Gastrocnemius medialis (tissue), 4 donors: ENCODE data around the gene TAS2R3. TPM values are rescaled to one million over a fixed set of nuclear protein-coding genes. Genes with fewer than 3 reads are reported as not detected.

Source experiments
- ATAC-seq, 2 donors: fragments of 150-250 bp; one replicate each; pipeline ENCODE4 v1.9.1; 2016
- DNase-seq, 2 donors: peaks; one replicate each; pipeline ENCODE4 v3.0.0-alpha.2; 2019
- H3K27ac ChIP-seq, 4 donors: fragments of 200-600 bp; sonication (generic); 1 replicate in 1 of 4; 2 replicates in 3 of 4; pipeline ENCODE4 v1.5.1; 2016 to 2018; ENCODE audit warnings: mild to moderate bottlenecking in 2 of 4, moderate library complexity in 1 of 4
- H3K27me3 ChIP-seq, 3 donors: fragments of 200-600 bp; sonication (generic) in 2 of 3; 1 replicate in 1 of 3; 2 replicates in 2 of 3; pipeline versions ENCODE4 v1.5.1 to v1.6.0; 2016 to 2019; ENCODE audit warnings: mild to moderate bottlenecking in 1 of 3, moderate library complexity in 1 of 3
- H3K36me3 ChIP-seq, 2 donors: fragments of 200-600 bp; sonication (generic) in 1 of 2; one replicate each; pipeline ENCODE4 v1.5.1; 2017 to 2018
- H3K4me1 ChIP-seq, 2 donors: fragments of 200-600 bp; sonication (generic) in 1 of 2; one replicate each; pipeline ENCODE4 v1.5.1; 2016 to 2017; ENCODE audit warnings: mild to moderate bottlenecking in 2 of 2
- H3K4me3 ChIP-seq, 4 donors: fragments of 200-600 bp; sonication (generic) in 3 of 4; 1 replicate in 1 of 4; 2 replicates in 3 of 4; pipeline ENCODE4 v1.5.1; 2016 to 2019; ENCODE audit warnings: mild to moderate bottlenecking in 2 of 4
- H3K9me3 ChIP-seq, 3 donors: fragments of 200-600 bp; sonication (generic) in 2 of 3; 1 replicate in 1 of 3; 2 replicates in 2 of 3; pipeline ENCODE4 v1.5.1; 2016 to 2019
- POLR2A ChIP-seq, 2 donors: fragments of 450-650 bp; IDR thresholded peaks; one replicate each; pipeline ENCODE4 v1.6.1; 2017; ENCODE audit warnings: antibody characterized with exemption in 2 of 2, mild to moderate bottlenecking in 2 of 2, moderate library complexity in 2 of 2
- in situ Hi-C, 4 donors: fragments of 200-750 bp; cut with MboI; loops; one replicate each; pipeline versions ENCODE4 v1.15.0 to v1.8.0; 2017; ENCODE audit warnings: low sequenced_read_pairs in 4 of 4
- intact Hi-C: fragments of 100-400 bp; cut with DNase I; formaldehyde crosslinking; loops from one replicate; pipeline ENCODE4 v1.15.1; 2023; ENCODE audit warnings: low total_unique reads
- total RNA-seq, 4 donors: library from RNA; depleted of rRNA; stranded (reverse); fragments of >200 nt; gene quantifications; one replicate each; pipeline versions ENCODE4 v1.1.0 to v1.2.3, GENCODE V29; 2016
- TF ChIP-seq, protein P1 (sequence below), 5 experiments: fragments of 450-650 bp in 3 of 5; fragments of 200-600 bp in 2 of 5; sonication (generic) in 2 of 5; IDR thresholded peaks in 4 of 5; conservative IDR thresholded peaks in 1 of 5; 1 replicate in 4 of 5; 2 replicates in 1 of 5; pipeline ENCODE4 v1.5.1; 2016 to 2019; ENCODE audit warnings: antibody characterized with exemption in 5 of 5, mild to moderate bottlenecking in 3 of 5, moderate library complexity in 3 of 5

Gene TAS2R3
- total RNA-seq, 4 donors from 2014 or later = 0.75 to 0.92 TPM; not detected in 2

GRCh38 chr7:141776374-141776773 lies 12.5 kb downstream of the TAS2R3 start, which contains the start of gene TAS2R4:
TSS of gene TAS2R4 (plus strand) at chr7:141776674. CDS start at chr7:141778489, 1,815 bp downstream.
- in situ Hi-C loops = no loop called here
- no peaks in the 10 kb centered on the region for H3K36me3 ChIP-seq

DNA sequence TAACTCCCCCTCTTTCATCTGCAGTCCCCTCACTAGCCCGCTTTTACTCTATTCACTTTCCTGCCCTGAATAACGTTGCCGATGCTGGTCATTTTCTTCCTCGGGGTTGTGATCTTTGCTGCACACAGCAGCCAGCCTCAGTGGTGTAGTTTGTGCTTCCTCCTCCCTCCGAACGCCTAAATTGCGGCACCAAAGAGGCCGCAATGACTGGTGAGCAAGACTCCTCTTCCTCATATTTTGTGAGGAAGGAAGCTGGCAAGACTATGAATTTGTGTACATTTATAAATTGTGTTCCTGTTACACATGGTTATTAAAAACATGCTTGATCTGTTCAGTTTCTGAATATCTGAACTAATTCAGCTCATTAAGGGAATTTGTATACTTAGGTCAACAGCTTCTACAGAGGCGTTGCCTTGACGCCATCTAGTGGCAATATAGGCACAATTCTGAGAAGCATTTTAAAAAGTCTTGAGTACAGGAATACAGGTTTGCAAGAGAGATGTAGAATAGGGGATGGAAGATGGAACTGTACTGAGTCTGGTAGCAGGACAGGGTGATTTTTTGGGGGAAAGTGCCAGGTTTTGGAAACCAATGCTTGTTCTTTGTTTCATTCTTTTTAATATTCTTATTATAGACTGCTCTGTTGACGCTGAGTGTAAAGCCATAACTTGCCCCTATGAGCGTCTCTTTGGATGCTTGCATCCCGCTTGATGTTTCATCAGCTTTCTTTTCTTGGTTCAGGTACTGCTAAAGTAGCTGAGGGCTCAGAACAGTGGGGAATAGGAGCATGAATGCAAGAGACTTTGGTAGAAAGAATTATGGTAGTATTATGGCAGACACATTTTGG lies 22.0 kb downstream of the TAS2R3 start:
- Histone ChIP-seq H3K9me3 (no peaks in the 10 kb centered on the region), H3K36me3 (no peaks in the 10 kb centered on the region), H3K27me3 (no peaks in the 10 kb centered on the region), H3K27ac (no peak overlapping the region), H3K4me1 (no peaks in the 10 kb centered on the region), H3K4me3 (no peak overlapping the region)
- DNase-seq (no peak), ATAC-seq (no peak)
- intact Hi-C loops = no loop called here
- TF ChIP-seq POLR2A (IDR thresholded peaks at IDR 0.05) = no peak
- TF ChIP-seq, protein P1, sequence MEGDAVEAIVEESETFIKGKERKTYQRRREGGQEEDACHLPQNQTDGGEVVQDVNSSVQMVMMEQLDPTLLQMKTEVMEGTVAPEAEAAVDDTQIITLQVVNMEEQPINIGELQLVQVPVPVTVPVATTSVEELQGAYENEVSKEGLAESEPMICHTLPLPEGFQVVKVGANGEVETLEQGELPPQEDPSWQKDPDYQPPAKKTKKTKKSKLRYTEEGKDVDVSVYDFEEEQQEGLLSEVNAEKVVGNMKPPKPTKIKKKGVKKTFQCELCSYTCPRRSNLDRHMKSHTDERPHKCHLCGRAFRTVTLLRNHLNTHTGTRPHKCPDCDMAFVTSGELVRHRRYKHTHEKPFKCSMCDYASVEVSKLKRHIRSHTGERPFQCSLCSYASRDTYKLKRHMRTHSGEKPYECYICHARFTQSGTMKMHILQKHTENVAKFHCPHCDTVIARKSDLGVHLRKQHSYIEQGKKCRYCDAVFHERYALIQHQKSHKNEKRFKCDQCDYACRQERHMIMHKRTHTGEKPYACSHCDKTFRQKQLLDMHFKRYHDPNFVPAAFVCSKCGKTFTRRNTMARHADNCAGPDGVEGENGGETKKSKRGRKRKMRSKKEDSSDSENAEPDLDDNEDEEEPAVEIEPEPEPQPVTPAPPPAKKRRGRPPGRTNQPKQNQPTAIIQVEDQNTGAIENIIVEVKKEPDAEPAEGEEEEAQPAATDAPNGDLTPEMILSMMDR (IDR thresholded peaks at IDR 0.05 in 4 of 5, conservative IDR thresholded peaks at IDR 0.05 in 1 of 5) = peak in 4 of 5 experiments; percentile 27 to 64 (median 38)
- in situ Hi-C loops = no loop called here

More at GRCh38 chr7:141776374-141776773, 12.5 kb downstream of the TAS2R3 start, which contains the start of gene TAS2R4:
- Histone ChIP-seq H3K4me3 (no peak within 1 kb of the TSS), H3K9me3 (no peaks in the 10 kb centered on the region), H3K4me1 (no peaks in the 10 kb centered on the region), H3K27ac (no peak within 1 kb of the TSS), H3K27me3 (no peaks in the 10 kb centered on the region)
- TF ChIP-seq POLR2A (IDR thresholded peaks at IDR 0.05) = no peak
- TF ChIP-seq, protein P1 (IDR thresholded peaks at IDR 0.05 in 4 of 5, conservative IDR thresholded peaks at IDR 0.05 in 1 of 5) = no peak
- intact Hi-C loops = no loop called here
- DNase-seq = no peak
- ATAC-seq = no peak

DNA sequence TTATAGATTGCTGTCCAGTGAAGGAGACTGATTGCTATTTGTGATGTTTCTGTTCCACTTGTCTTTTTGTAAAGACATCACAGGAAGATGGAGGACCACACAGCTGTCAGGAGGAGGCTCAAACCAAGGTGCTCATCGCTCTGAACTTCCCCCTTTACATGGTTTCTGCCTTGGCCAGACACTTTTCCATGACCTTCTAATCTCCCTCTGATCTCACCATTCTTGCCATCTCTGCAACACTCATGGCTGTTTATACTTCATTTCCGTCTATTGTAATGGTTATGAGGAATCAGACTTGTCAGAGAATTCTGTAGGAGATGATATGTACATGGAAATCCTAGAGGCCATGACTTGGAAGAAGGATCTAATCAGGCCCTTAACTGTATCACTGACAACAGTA lies 24.4 kb downstream of the TAS2R3 start:
- intact Hi-C loops = no loop called here

GRCh38 chr7:141789917-141790316 lies 26.0 kb downstream of the TAS2R3 start, which contains the start of gene TAS2R5:
TSS of gene TAS2R5 (plus strand) at chr7:141790217. CDS start at chr7:141790362, 145 bp downstream.
- ATAC-seq = no peak

More for the DNA sequence above, 24.4 kb downstream of the TAS2R3 start:
- in situ Hi-C loops = no loop called here
- Histone ChIP-seq H3K27ac (no peak overlapping the region), H3K9me3 (no peaks in the 10 kb centered on the region), H3K4me1 (no peaks in the 10 kb centered on the region), H3K27me3 (no peaks in the 10 kb centered on the region), H3K4me3 (no peak overlapping the region), H3K36me3 (no peaks in the 10 kb centered on the region)
- DNase-seq (no peak), ATAC-seq (no peak)
- TF ChIP-seq, protein P1 (IDR thresholded peaks at IDR 0.05 in 4 of 5, conservative IDR thresholded peaks at IDR 0.05 in 1 of 5) = no peak
- TF ChIP-seq POLR2A (IDR thresholded peaks at IDR 0.05) = no peak

More at GRCh38 chr7:141789917-141790316, 26.0 kb downstream of the TAS2R3 start, which contains the start of gene TAS2R5:
- no peaks in the 10 kb centered on the region for H3K9me3 ChIP-seq
- in situ Hi-C loops (no loop called here), intact Hi-C loops (no loop called here)
- H3K36me3 ChIP-seq = no peaks in the 10 kb centered on the region
- H3K27ac ChIP-seq = no peak within 1 kb of the TSS
- H3K4me1 ChIP-seq = no peaks in the 10 kb centered on the region
- no peaks in the 10 kb centered on the region for H3K27me3 ChIP-seq
- no peak within 1 kb of the TSS for H3K4me3 ChIP-seq
- no peak for DNase-seq
- TF ChIP-seq POLR2A (IDR thresholded peaks at IDR 0.05) = no peak
- TF ChIP-seq, protein P1 (IDR thresholded peaks at IDR 0.05 in 4 of 5, conservative IDR thresholded peaks at IDR 0.05 in 1 of 5) = no peak
